ENCODE measurements around the gene POC1A.

POC1A gene

GRCh38 chr3:52145736-52146110, 8.5 kb downstream of the POC1A start:
- no peak overlapping the region for H3K9ac ChIP-seq (ENCODE audit: low read length)
- no peak overlapping the region for H3K4me3 ChIP-seq (ENCODE audit: low read length)
- H3K27me3 ChIP-seq (ENCODE audit: control insufficient read depth, insufficient read depth, low read length): no peaks in the 10 kb centered on the region
- H3K36me3 ChIP-seq (ENCODE audit: control insufficient read depth, insufficient read depth, low read length): no peaks in the 10 kb centered on the region
- H3K4me1 ChIP-seq (ENCODE audit: control insufficient read depth, insufficient read depth, low read length): peaks cover 2% of the 10 kb centered on the region
- H3K27ac ChIP-seq (ENCODE audit: low read depth, low read length): no peak overlapping the region

GRCh38 chr3:52144796-52145735, 9.2 kb downstream of the POC1A start:
- H3K36me3 ChIP-seq (ENCODE audit: control insufficient read depth, insufficient read depth, low read length): no peaks in the 10 kb centered on the region
- no peaks in the 10 kb centered on the region for H3K27me3 ChIP-seq (ENCODE audit: control insufficient read depth, insufficient read depth, low read length)
- H3K4me3 ChIP-seq (ENCODE audit: low read length): no peak overlapping the region
- H3K9ac ChIP-seq (ENCODE audit: low read length): no peak overlapping the region
- no peak overlapping the region for H3K27ac ChIP-seq (ENCODE audit: low read depth, low read length)
- peaks cover 2% of the 10 kb centered on the region for H3K4me1 ChIP-seq (ENCODE audit: control insufficient read depth, insufficient read depth, low read length)

- Histone ChIP-seq H3K9ac (ENCODE audit: low read length) (no peak overlapping the region), H3K27me3 (ENCODE audit: control insufficient read depth, insufficient read depth, low read length) (no peaks in the 10 kb centered on the region), H3K36me3 (ENCODE audit: control insufficient read depth, insufficient read depth, low read length) (no peaks in the 10 kb centered on the region), H3K27ac (ENCODE audit: low read depth, low read length) (no peak overlapping the region), H3K4me3 (ENCODE audit: low read length) (no peak overlapping the region), H3K4me1 (ENCODE audit: control insufficient read depth, insufficient read depth, low read length) (peaks cover 2% of the 10 kb centered on the region)
Measured at GRCh38 chr3:52144034-52144795, 10.0 kb downstream of the POC1A start.

GRCh38 chr3:52143616-52144015, 10.6 kb downstream of the POC1A start:
- Histone ChIP-seq H3K27me3 (ENCODE audit: control insufficient read depth, insufficient read depth, low read length) (no peaks in the 10 kb centered on the region), H3K9ac (ENCODE audit: low read length) (no peak overlapping the region), H3K27ac (ENCODE audit: low read depth, low read length) (no peak overlapping the region), H3K36me3 (ENCODE audit: control insufficient read depth, insufficient read depth, low read length) (no peaks in the 10 kb centered on the region), H3K4me1 (ENCODE audit: control insufficient read depth, insufficient read depth, low read length) (peaks cover 2% of the 10 kb centered on the region), H3K4me3 (ENCODE audit: low read length) (no peak overlapping the region)

DNA sequence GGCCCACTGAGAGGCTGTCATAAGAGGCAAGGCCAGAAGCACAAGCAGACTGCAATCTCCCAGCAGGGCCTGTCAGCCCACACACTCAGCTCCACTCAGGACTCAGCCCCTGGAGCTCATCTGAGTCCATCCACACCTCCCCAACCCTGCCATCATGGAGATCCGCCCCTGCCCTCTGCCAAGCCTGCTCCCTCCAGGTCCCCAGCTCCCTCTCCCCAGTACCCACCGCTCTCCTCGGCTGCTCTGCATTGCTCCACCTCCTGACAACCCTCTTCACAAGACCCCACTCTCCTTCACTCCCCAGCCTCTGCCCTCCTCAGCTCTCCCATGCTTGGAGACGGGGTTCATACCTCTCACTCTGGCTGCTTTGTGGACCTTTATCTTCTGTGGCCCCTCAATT, 11.1 kb downstream of the POC1A start:
- H3K4me3 ChIP-seq (ENCODE audit: low read length): no peak overlapping the region
- H3K27ac ChIP-seq (ENCODE audit: low read depth, low read length): no peak overlapping the region
- H3K36me3 ChIP-seq (ENCODE audit: control insufficient read depth, insufficient read depth, low read length): no peaks in the 10 kb centered on the region
- no peaks in the 10 kb centered on the region for H3K27me3 ChIP-seq (ENCODE audit: control insufficient read depth, insufficient read depth, low read length)
- H3K9ac ChIP-seq (ENCODE audit: low read length): no peak overlapping the region
- H3K4me1 ChIP-seq (ENCODE audit: control insufficient read depth, insufficient read depth, low read length): peaks cover 2% of the 10 kb centered on the region

DNA sequence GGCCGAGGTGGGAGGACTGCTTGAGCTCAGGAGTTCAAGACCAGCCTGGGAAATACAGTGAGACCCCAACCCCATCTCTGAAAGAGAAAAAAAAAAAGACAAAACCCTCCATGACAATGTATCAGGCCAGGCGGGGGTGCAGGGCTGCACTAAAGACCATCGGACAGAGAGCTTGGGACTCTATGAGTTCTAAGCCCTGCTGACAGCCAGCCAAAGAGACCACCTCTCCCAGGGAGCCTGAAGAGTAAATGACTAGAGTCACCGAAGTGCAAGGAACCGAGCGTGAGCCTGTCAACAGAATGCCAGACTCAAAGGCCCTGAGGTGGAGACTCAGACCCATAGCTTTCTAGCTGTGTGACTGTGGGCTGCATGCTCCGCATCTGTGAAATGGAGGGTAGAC, 12.5 kb downstream of the POC1A start:
- H3K27ac ChIP-seq (ENCODE audit: low read depth, low read length): no peak overlapping the region
- H3K27me3 ChIP-seq (ENCODE audit: control insufficient read depth, insufficient read depth, low read length): no peaks in the 10 kb centered on the region
- no peaks in the 10 kb centered on the region for H3K36me3 ChIP-seq (ENCODE audit: control insufficient read depth, insufficient read depth, low read length)
- H3K4me1 ChIP-seq (ENCODE audit: control insufficient read depth, insufficient read depth, low read length): peaks cover 2% of the 10 kb centered on the region
- H3K4me3 ChIP-seq (ENCODE audit: low read length): no peak overlapping the region
- H3K9ac ChIP-seq (ENCODE audit: low read length): no peak overlapping the region

DNA sequence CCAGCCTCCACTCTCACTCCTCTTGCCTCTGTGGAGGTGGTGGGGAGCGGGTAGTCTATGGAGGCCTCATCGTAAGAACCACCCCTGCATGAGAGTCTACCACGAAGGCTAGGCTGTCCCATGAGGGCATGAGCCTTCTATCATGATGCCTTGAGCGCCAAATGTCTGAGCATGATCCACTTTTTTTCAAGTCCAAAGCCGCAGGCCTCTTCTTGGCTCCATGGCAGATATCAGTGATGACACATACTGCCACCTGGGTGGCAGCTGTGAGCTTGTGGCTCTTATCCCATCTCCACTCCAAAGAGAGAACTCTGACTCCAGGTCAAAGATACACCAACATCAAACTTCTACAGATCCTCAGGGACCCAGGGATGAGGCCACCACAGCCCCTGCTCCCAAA, 13.5 kb downstream of the POC1A start:
- Histone ChIP-seq H3K4me3 (ENCODE audit: low read length) (no peak overlapping the region), H3K27ac (ENCODE audit: low read depth, low read length) (no peak overlapping the region), H3K36me3 (ENCODE audit: control insufficient read depth, insufficient read depth, low read length) (no peaks in the 10 kb centered on the region), H3K4me1 (ENCODE audit: control insufficient read depth, insufficient read depth, low read length) (peaks cover 2% of the 10 kb centered on the region), H3K27me3 (ENCODE audit: control insufficient read depth, insufficient read depth, low read length) (no peaks in the 10 kb centered on the region), H3K9ac (ENCODE audit: low read length) (no peak overlapping the region)

DNA sequence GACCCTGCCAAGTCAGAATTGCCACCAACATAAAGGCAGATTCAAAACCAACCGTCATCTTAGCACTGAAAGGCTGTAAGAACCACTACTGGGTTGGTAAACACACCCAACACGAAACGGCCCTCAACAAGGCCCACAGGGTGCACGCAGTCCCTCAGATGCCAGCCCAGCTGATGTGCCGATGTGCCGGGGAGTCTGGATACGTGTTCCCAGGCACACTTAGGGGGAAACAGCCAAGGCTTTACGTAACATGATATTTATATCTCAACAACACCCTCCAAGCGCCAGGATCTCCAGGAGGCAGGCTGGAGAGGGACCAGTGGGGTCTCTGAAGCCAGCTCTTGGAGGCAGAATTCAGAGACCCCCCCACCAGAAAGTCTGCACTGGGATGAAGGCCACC, 14.2 kb downstream of the POC1A start:
- no peak overlapping the region for H3K27ac ChIP-seq (ENCODE audit: low read depth, low read length)
- H3K9ac ChIP-seq (ENCODE audit: low read length): no peak overlapping the region
- H3K36me3 ChIP-seq (ENCODE audit: control insufficient read depth, insufficient read depth, low read length): no peaks in the 10 kb centered on the region
- no peaks in the 10 kb centered on the region for H3K27me3 ChIP-seq (ENCODE audit: control insufficient read depth, insufficient read depth, low read length)
- H3K4me3 ChIP-seq (ENCODE audit: low read length): no peak overlapping the region
- H3K4me1 ChIP-seq (ENCODE audit: control insufficient read depth, insufficient read depth, low read length): peaks cover 2% of the 10 kb centered on the region

DNA sequence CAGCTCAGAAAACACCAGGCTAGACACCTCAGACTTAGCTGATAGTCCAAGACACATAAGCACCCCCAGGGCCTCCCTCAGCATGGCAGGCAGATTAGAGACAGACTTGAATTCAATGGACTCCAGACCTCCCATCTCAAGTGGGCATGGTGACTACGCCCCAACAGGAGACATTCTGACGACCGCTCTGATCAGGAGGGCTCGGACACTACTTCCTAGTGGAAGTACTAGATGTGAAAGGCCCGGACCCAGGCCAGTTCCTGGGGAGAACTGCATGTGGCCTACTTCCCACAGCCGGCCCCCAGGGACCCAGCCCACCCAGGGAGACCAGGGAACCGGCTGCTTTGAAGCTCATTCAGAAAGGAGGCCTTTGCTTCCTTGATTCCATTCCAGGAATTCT, 16.9 kb downstream of the POC1A start:
- no peak overlapping the region for H3K9ac ChIP-seq (ENCODE audit: low read length)
- no peaks in the 10 kb centered on the region for H3K27me3 ChIP-seq (ENCODE audit: control insufficient read depth, insufficient read depth, low read length)
- no peaks in the 10 kb centered on the region for H3K36me3 ChIP-seq (ENCODE audit: control insufficient read depth, insufficient read depth, low read length)
- no peak overlapping the region for H3K27ac ChIP-seq (ENCODE audit: low read depth, low read length)
- H3K4me3 ChIP-seq (ENCODE audit: low read length): no peak overlapping the region
- H3K4me1 ChIP-seq (ENCODE audit: control insufficient read depth, insufficient read depth, low read length): no peaks in the 10 kb centered on the region

GRCh38 chr3:52136513-52136912, 17.7 kb downstream of the POC1A start:
- Histone ChIP-seq H3K4me1 (ENCODE audit: control insufficient read depth, insufficient read depth, low read length) (no peaks in the 10 kb centered on the region), H3K36me3 (ENCODE audit: control insufficient read depth, insufficient read depth, low read length) (no peaks in the 10 kb centered on the region), H3K9ac (ENCODE audit: low read length) (no peak overlapping the region), H3K27ac (ENCODE audit: low read depth, low read length) (no peak overlapping the region), H3K27me3 (ENCODE audit: control insufficient read depth, insufficient read depth, low read length) (no peaks in the 10 kb centered on the region), H3K4me3 (ENCODE audit: low read length) (no peak overlapping the region)

- Histone ChIP-seq H3K9ac (ENCODE audit: low read length) (no peak overlapping the region), H3K27ac (ENCODE audit: low read depth, low read length) (no peak overlapping the region), H3K4me1 (ENCODE audit: control insufficient read depth, insufficient read depth, low read length) (no peaks in the 10 kb centered on the region), H3K4me3 (ENCODE audit: low read length) (no peak overlapping the region), H3K36me3 (ENCODE audit: control insufficient read depth, insufficient read depth, low read length) (no peaks in the 10 kb centered on the region), H3K27me3 (ENCODE audit: control insufficient read depth, insufficient read depth, low read length) (no peaks in the 10 kb centered on the region)
Measured at GRCh38 chr3:52135332-52135731, 18.9 kb downstream of the POC1A start.

GRCh38 chr3:52134761-52135160, 19.5 kb downstream of the POC1A start:
- no peaks in the 10 kb centered on the region for H3K36me3 ChIP-seq (ENCODE audit: control insufficient read depth, insufficient read depth, low read length)
- H3K4me1 ChIP-seq (ENCODE audit: control insufficient read depth, insufficient read depth, low read length): no peaks in the 10 kb centered on the region
- no peak overlapping the region for H3K27ac ChIP-seq (ENCODE audit: low read depth, low read length)
- H3K4me3 ChIP-seq (ENCODE audit: low read length): no peak overlapping the region
- H3K9ac ChIP-seq (ENCODE audit: low read length): no peak overlapping the region
- no peaks in the 10 kb centered on the region for H3K27me3 ChIP-seq (ENCODE audit: control insufficient read depth, insufficient read depth, low read length)
